GM23338 (cell line): ENCODE results near the gene SLC23A3. TPM values are rescaled to one million over a fixed set of nuclear protein-coding genes. Genes with fewer than 3 reads are reported as not detected.

Source experiments
- ATAC-seq: fragments of 200-7000 bp; cut with Tn5 transposase; 3 replicates; pipeline ENCODE4 v1.9.1; 2020
- DNase-seq: peaks from one replicate; pipeline ENCODE4 v3.0.0-alpha.2; 2015; ENCODE audit warnings: low spot score
- H2AFZ ChIP-seq: fragments of 200-600 bp; sonication (generic); 2 replicates; pipeline ENCODE4 v1.8.0; 2016; ENCODE audit warnings: antibody characterized with exemption, mild to moderate bottlenecking, moderate library complexity
- H3F3A ChIP-seq: fragments of 200-600 bp; sonication (generic); replicated peaks from 2 replicates; pipeline ENCODE4 v1.8.0; 2017; ENCODE audit warnings: antibody characterized with exemption, mixed run types, low read depth
- H3K27ac ChIP-seq: fragments of 200-600 bp; sonication (generic); 2 replicates; pipeline ENCODE4 v1.6.1; 2016; ENCODE audit warnings: low read depth
- H3K27me3 ChIP-seq: fragments of 200-600 bp; sonication (generic); 2 replicates; pipeline ENCODE4 v1.8.0; 2016; ENCODE audit warnings: mild to moderate bottlenecking, mixed run types, moderate library complexity; ENCODE audit not compliant: insufficient read depth
- H3K36me3 ChIP-seq: fragments of 200-600 bp; sonication (generic); 2 replicates; pipeline ENCODE4 v1.8.0; 2016; ENCODE audit warnings: mild to moderate bottlenecking; ENCODE audit not compliant: insufficient read depth
- H3K4me1 ChIP-seq: fragments of 200-600 bp; sonication (generic); 2 replicates; pipeline ENCODE4 v1.8.0; 2016; ENCODE audit warnings: mild to moderate bottlenecking, moderate library complexity; ENCODE audit not compliant: insufficient read depth
- H3K4me2 ChIP-seq: fragments of 200-600 bp; sonication (generic); 2 replicates; pipeline ENCODE4 v1.7.1; 2017; ENCODE audit warnings: mixed run types
- H3K4me3 ChIP-seq: fragments of 200-600 bp; sonication (generic); 2 replicates; pipeline ENCODE4 v1.6.1; 2016; ENCODE audit warnings: mixed run types
- H3K79me2 ChIP-seq: fragments of 200-600 bp; sonication (generic); replicated peaks from 2 replicates; pipeline ENCODE4 v1.8.0; 2017; ENCODE audit warnings: mild to moderate bottlenecking; ENCODE audit not compliant: insufficient read depth
- H3K9me2 ChIP-seq: fragments of 200-600 bp; sonication (generic); 2 replicates; pipeline ENCODE4 v1.8.0; 2017; ENCODE audit not compliant: insufficient read depth
- H4K20me1 ChIP-seq: fragments of 200-600 bp; sonication (generic); replicated peaks from 2 replicates; pipeline ENCODE4 v1.8.0; 2017; ENCODE audit warnings: mild to moderate bottlenecking; ENCODE audit not compliant: insufficient read depth
- H3K27ac Mint-ChIP-seq: 2 replicates; pipeline ENCODE4 v1.8.0; 2020; ENCODE audit warnings: inconsistent platforms, mild to moderate bottlenecking, moderate library complexity, mixed read lengths
- H3K27me3 Mint-ChIP-seq: 3 replicates; pipeline ENCODE4 v1.8.0; 2022; ENCODE audit warnings: low read depth, mild to moderate bottlenecking, moderate library complexity, mixed read lengths, inconsistent platforms; ENCODE audit not compliant: insufficient read depth, poor library complexity
- H3K36me3 Mint-ChIP-seq: 3 replicates; pipeline ENCODE4 v1.8.0; 2021; ENCODE audit warnings: low read depth, mild to moderate bottlenecking, inconsistent platforms, moderate library complexity, mixed read lengths
- H3K4me1 Mint-ChIP-seq: 3 replicates; pipeline ENCODE4 v1.8.0; 2020; ENCODE audit warnings: mild to moderate bottlenecking, inconsistent platforms, mixed read lengths
- H3K4me3 Mint-ChIP-seq: 3 replicates; pipeline ENCODE4 v1.8.0; 2021; ENCODE audit warnings: moderate library complexity, mild to moderate bottlenecking, inconsistent platforms, mixed read lengths
- H3K9me3 Mint-ChIP-seq: 3 replicates; pipeline ENCODE4 v1.8.0; 2020; ENCODE audit warnings: moderate library complexity, mild to moderate bottlenecking, inconsistent platforms, mixed read lengths
- CREB1 ChIP-seq: fragments of 250-450 bp; sonication (Bioruptor Pico); IDR thresholded peaks from 2 replicates; pipeline ENCODE4 v1.5.0; 2020; ENCODE audit warnings: low read depth, mild to moderate bottlenecking, moderate library complexity
- EZH2 ChIP-seq: fragments of 200-600 bp; sonication (generic); IDR thresholded peaks from one replicate; pipeline ENCODE4 v1.8.0; 2017; ENCODE audit warnings: antibody characterized with exemption, mild to moderate bottlenecking, low read depth; ENCODE audit not compliant: unreplicated experiment
- EZH2phosphoT487 ChIP-seq: fragments of 200-600 bp; sonication (generic); IDR thresholded peaks from one replicate; pipeline ENCODE4 v1.8.1; 2018; ENCODE audit warnings: antibody characterized with exemption; ENCODE audit not compliant: unreplicated experiment
- JUNB ChIP-seq: IDR thresholded peaks from one replicate; pipeline ENCODE4 v1.6.1; 2016; ENCODE audit warnings: antibody characterized with exemption; ENCODE audit not compliant: unreplicated experiment
- POLR2AphosphoS5 ChIP-seq: IDR thresholded peaks from 2 replicates; pipeline ENCODE4 v1.6.1; 2016; ENCODE audit warnings: antibody characterized with exemption, low read depth
- STAT1 ChIP-seq: IDR thresholded peaks from one replicate; pipeline ENCODE4 v1.6.1; 2016; ENCODE audit warnings: antibody characterized with exemption; ENCODE audit not compliant: unreplicated experiment
- ZNF331 ChIP-seq: fragments of 250-450 bp; sonication (Bioruptor Pico); IDR thresholded peaks from 2 replicates; pipeline ENCODE4 v1.5.0; 2020; ENCODE audit warnings: low read depth, mild to moderate bottlenecking, moderate library complexity
- polyA plus RNA-seq: library from polyadenylated mRNA; unstranded; fragments of >200 nt; fragmentation: Nextera tagmentation; extraction: Ambion mirVana; gene quantifications from 2 replicates; pipeline ENCODE4 v1.2.1, GENCODE V29; 2016
- total RNA-seq: library from RNA; depleted of rRNA; stranded (reverse); fragments of >200 nt; shearing (Covaris generic); gene quantifications from 2 replicates; pipeline ENCODE4 v1.2.3, GENCODE V29; 2014
- TF ChIP-seq, protein P1 (sequence below): IDR thresholded peaks from one replicate; pipeline ENCODE4 v1.6.1; 2018; ENCODE audit warnings: antibody characterized with exemption; ENCODE audit not compliant: unreplicated experiment
- TF ChIP-seq, protein P2 (sequence below), 2 experiments: fragments of 200-600 bp in 1 of 2; sonication (generic) in 1 of 2; conservative IDR thresholded peaks; 2 replicates each; pipeline versions ENCODE4 v1.5.1 to v1.6.1; 2016 to 2017; ENCODE audit warnings: antibody characterized with exemption in 2 of 2, low read depth in 2 of 2, mild to moderate bottlenecking in 2 of 2, moderate library complexity in 1 of 2
- TF ChIP-seq, protein P3 (sequence below): IDR thresholded peaks from 2 replicates; pipeline ENCODE4 v1.6.1; 2016; ENCODE audit warnings: antibody characterized with exemption
- TF ChIP-seq, protein P4 (sequence below): fragments of 250-450 bp; sonication (Bioruptor Pico); IDR thresholded peaks from 2 replicates; pipeline ENCODE4 v1.5.0; 2020; ENCODE audit warnings: mild to moderate bottlenecking, moderate library complexity

The SLC23A3 gene
- total and polyA plus RNA-seq, 2 experiments from 2014 or later, result 0.10 to 0.73 TPM

DNA sequence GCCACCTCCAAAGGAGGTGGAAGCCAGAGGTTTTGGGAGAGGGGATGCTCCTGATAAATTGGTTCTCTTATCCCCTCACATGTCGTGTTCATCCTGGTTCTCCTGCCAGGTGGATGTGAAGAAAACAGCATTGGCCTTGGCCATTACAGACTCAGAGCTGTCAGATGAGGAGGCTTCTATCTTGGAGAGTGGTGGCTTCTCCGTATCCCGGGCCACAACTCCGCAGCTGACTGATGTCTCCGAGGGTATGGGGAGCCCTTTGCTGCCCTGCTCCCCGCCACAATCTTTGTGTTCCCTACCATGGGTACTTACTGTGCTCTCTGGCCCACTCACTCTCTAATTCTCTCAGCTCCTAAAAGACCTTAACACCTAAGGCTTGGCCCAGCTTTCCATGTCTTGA lies 11.7 kb upstream of the SLC23A3 start:
- H3K9me2 ChIP-seq, result no peaks in the 10 kb centered on the region
- H3K79me2 ChIP-seq, result peaks cover 7% of the 10 kb centered on the region
- no peak overlapping the region for H3K4me3 ChIP-seq
- H4K20me1 ChIP-seq, result no peaks in the 10 kb centered on the region; the same call in 1 of the 2 replicates
- peaks cover 7% of the 10 kb centered on the region for H3K4me1 ChIP-seq
- Mint-ChIP-seq H3K27me3 (peaks cover 5% of the 10 kb centered on the region), H3K36me3 (peaks cover 30% of the 10 kb centered on the region), H3K9me3 (no peaks in the 10 kb centered on the region; the same call in 2 of the 3 replicates), H3K4me3 (no peak overlapping the region), H3K27ac (no peak overlapping the region), H3K4me1 (peaks cover 8% of the 10 kb centered on the region; the same call in 2 of the 3 replicates)
- H3K4me2 ChIP-seq, result no peak overlapping the region
- ATAC-seq (no peak), DNase-seq (no peak)
- peaks cover 15% of the 10 kb centered on the region for H3F3A ChIP-seq
- no peak overlapping the region for H3K27ac ChIP-seq
- no peaks in the 10 kb centered on the region for H3K36me3 ChIP-seq
- TF ChIP-seq STAT1 (no peak), EZH2phosphoT487 (no peak), ZNF331 (CRISPR knock-in tag) (no peak), CREB1 (CRISPR knock-in tag) (no peak), POLR2AphosphoS5 (no peak), JUNB (no peak), EZH2 (no peak)
- TF ChIP-seq, protein P1, sequence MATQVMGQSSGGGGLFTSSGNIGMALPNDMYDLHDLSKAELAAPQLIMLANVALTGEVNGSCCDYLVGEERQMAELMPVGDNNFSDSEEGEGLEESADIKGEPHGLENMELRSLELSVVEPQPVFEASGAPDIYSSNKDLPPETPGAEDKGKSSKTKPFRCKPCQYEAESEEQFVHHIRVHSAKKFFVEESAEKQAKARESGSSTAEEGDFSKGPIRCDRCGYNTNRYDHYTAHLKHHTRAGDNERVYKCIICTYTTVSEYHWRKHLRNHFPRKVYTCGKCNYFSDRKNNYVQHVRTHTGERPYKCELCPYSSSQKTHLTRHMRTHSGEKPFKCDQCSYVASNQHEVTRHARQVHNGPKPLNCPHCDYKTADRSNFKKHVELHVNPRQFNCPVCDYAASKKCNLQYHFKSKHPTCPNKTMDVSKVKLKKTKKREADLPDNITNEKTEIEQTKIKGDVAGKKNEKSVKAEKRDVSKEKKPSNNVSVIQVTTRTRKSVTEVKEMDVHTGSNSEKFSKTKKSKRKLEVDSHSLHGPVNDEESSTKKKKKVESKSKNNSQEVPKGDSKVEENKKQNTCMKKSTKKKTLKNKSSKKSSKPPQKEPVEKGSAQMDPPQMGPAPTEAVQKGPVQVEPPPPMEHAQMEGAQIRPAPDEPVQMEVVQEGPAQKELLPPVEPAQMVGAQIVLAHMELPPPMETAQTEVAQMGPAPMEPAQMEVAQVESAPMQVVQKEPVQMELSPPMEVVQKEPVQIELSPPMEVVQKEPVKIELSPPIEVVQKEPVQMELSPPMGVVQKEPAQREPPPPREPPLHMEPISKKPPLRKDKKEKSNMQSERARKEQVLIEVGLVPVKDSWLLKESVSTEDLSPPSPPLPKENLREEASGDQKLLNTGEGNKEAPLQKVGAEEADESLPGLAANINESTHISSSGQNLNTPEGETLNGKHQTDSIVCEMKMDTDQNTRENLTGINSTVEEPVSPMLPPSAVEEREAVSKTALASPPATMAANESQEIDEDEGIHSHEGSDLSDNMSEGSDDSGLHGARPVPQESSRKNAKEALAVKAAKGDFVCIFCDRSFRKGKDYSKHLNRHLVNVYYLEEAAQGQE, result no peak
- TF ChIP-seq, protein P2, sequence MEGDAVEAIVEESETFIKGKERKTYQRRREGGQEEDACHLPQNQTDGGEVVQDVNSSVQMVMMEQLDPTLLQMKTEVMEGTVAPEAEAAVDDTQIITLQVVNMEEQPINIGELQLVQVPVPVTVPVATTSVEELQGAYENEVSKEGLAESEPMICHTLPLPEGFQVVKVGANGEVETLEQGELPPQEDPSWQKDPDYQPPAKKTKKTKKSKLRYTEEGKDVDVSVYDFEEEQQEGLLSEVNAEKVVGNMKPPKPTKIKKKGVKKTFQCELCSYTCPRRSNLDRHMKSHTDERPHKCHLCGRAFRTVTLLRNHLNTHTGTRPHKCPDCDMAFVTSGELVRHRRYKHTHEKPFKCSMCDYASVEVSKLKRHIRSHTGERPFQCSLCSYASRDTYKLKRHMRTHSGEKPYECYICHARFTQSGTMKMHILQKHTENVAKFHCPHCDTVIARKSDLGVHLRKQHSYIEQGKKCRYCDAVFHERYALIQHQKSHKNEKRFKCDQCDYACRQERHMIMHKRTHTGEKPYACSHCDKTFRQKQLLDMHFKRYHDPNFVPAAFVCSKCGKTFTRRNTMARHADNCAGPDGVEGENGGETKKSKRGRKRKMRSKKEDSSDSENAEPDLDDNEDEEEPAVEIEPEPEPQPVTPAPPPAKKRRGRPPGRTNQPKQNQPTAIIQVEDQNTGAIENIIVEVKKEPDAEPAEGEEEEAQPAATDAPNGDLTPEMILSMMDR (conservative IDR thresholded peaks at IDR 0.05; ENCODE audit: low read depth in 2 of 2), result no peak
- TF ChIP-seq, protein P3, sequence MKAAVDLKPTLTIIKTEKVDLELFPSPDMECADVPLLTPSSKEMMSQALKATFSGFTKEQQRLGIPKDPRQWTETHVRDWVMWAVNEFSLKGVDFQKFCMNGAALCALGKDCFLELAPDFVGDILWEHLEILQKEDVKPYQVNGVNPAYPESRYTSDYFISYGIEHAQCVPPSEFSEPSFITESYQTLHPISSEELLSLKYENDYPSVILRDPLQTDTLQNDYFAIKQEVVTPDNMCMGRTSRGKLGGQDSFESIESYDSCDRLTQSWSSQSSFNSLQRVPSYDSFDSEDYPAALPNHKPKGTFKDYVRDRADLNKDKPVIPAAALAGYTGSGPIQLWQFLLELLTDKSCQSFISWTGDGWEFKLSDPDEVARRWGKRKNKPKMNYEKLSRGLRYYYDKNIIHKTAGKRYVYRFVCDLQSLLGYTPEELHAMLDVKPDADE, result no peak
- TF ChIP-seq, protein P4, sequence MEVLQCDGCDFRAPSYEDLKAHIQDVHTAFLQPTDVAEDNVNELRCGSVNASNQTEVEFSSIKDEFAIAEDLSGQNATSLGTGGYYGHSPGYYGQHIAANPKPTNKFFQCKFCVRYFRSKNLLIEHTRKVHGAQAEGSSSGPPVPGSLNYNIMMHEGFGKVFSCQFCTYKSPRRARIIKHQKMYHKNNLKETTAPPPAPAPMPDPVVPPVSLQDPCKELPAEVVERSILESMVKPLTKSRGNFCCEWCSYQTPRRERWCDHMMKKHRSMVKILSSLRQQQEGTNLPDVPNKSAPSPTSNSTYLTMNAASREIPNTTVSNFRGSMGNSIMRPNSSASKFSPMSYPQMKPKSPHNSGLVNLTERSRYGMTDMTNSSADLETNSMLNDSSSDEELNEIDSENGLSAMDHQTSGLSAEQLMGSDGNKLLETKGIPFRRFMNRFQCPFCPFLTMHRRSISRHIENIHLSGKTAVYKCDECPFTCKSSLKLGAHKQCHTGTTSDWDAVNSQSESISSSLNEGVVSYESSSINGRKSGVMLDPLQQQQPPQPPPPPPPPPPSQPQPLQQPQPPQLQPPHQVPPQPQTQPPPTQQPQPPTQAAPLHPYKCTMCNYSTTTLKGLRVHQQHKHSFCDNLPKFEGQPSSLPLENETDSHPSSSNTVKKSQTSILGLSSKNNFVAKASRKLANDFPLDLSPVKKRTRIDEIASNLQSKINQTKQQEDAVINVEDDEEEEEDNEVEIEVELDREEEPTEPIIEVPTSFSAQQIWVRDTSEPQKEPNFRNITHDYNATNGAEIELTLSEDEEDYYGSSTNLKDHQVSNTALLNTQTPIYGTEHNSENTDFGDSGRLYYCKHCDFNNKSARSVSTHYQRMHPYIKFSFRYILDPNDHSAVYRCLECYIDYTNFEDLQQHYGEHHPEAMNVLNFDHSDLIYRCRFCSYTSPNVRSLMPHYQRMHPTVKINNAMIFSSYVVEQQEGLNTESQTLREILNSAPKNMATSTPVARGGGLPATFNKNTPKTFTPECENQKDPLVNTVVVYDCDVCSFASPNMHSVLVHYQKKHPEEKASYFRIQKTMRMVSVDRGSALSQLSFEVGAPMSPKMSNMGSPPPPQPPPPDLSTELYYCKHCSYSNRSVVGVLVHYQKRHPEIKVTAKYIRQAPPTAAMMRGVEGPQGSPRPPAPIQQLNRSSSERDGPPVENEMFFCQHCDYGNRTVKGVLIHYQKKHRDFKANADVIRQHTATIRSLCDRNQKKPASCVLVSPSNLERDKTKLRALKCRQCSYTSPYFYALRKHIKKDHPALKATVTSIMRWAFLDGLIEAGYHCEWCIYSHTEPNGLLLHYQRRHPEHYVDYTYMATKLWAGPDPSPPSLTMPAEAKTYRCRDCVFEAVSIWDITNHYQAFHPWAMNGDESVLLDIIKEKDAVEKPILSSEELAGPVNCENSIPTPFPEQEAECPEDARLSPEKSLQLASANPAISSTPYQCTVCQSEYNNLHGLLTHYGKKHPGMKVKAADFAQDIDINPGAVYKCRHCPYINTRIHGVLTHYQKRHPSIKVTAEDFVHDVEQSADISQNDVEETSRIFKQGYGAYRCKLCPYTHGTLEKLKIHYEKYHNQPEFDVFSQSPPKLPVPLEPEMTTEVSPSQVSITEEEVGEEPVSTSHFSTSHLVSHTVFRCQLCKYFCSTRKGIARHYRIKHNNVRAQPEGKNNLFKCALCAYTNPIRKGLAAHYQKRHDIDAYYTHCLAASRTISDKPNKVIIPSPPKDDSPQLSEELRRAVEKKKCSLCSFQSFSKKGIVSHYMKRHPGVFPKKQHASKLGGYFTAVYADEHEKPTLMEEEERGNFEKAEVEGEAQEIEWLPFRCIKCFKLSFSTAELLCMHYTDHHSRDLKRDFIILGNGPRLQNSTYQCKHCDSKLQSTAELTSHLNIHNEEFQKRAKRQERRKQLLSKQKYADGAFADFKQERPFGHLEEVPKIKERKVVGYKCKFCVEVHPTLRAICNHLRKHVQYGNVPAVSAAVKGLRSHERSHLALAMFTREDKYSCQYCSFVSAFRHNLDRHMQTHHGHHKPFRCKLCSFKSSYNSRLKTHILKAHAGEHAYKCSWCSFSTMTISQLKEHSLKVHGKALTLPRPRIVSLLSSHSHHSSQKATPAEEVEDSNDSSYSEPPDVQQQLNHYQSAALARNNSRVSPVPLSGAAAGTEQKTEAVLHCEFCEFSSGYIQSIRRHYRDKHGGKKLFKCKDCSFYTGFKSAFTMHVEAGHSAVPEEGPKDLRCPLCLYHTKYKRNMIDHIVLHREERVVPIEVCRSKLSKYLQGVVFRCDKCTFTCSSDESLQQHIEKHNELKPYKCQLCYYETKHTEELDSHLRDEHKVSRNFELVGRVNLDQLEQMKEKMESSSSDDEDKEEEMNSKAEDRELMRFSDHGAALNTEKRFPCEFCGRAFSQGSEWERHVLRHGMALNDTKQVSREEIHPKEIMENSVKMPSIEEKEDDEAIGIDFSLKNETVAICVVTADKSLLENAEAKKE (CRISPR knock-in tag), result no peak
- no peaks in the 10 kb centered on the region for H3K27me3 ChIP-seq
- no peak overlapping the region for H2AFZ ChIP-seq
